Neural cell (in vitro differentiated cells): ENCODE results near the gene MARCHF5.

Experiments used
- CTCF ChIP-seq: fragments of 450-650 bp; IDR thresholded peaks from 2 replicates; pipeline ENCODE4 v1.5.1; 2014; ENCODE audit warnings: antibody characterized with exemption, mild to moderate bottlenecking, moderate library complexity; ENCODE audit not compliant: poor library complexity, severe bottlenecking
- EP300 ChIP-seq: fragments of 450-650 bp; conservative IDR thresholded peaks from 2 replicates; pipeline ENCODE4 v1.6.1; 2014; ENCODE audit warnings: antibody characterized with exemption, mild to moderate bottlenecking, moderate library complexity; ENCODE audit not compliant: poor library complexity, severe bottlenecking
- EZH2 ChIP-seq: fragments of 200-600, 300-800 bp; shearing (Covaris generic), sonication (generic); IDR thresholded peaks from 2 replicates; pipeline ENCODE4 v1.6.1; 2014; ENCODE audit warnings: antibody characterized with exemption, low read length, borderline replicate concordance, mild to moderate bottlenecking; ENCODE audit not compliant: insufficient read depth, poor library complexity, severe bottlenecking
- MXI1 ChIP-seq: fragments of 450-650 bp; conservative IDR thresholded peaks from 2 replicates; pipeline ENCODE4 v1.6.1; 2014; ENCODE audit warnings: antibody characterized with exemption, mild to moderate bottlenecking; ENCODE audit not compliant: poor library complexity, severe bottlenecking
- POLR2AphosphoS5 ChIP-seq: IDR thresholded peaks from 2 replicates; pipeline ENCODE4 v1.6.1; 2012
- RAD21 ChIP-seq: fragments of 450-650 bp; conservative IDR thresholded peaks from 2 replicates; pipeline ENCODE4 v1.6.1; 2014; ENCODE audit warnings: antibody characterized with exemption, mild to moderate bottlenecking, moderate library complexity
- REST ChIP-seq: IDR thresholded peaks from 2 replicates; pipeline ENCODE4 v1.6.1; 2012; ENCODE audit warnings: borderline replicate concordance
- TAF1 ChIP-seq: IDR thresholded peaks from 2 replicates; pipeline ENCODE4 v1.6.1; 2012; ENCODE audit warnings: low read depth

- no peak for TF ChIP-seq CTCF
- TF ChIP-seq TAF1 = no peak
- no peak for TF ChIP-seq POLR2AphosphoS5
- TF ChIP-seq EP300 = no peak
- no peak for TF ChIP-seq EZH2
- TF ChIP-seq RAD21 = no peak
- no peak for TF ChIP-seq MXI1
- TF ChIP-seq REST = no peak
Observed at GRCh38 chr10:92248566-92248965, 42.4 kb upstream of the MARCHF5 start.
